NCI-H2107 (cell line): ENCODE data around the gene CNTNAP1.
A peak's percentile ranks its signal among the peaks of the same experiment; 100 is the strongest.

Source experiments
- DNase-seq: peaks from one replicate; lab custom pipeline; 2025; lab: John Stamatoyannopoulos, UW

CNTNAP1 gene

DNA sequence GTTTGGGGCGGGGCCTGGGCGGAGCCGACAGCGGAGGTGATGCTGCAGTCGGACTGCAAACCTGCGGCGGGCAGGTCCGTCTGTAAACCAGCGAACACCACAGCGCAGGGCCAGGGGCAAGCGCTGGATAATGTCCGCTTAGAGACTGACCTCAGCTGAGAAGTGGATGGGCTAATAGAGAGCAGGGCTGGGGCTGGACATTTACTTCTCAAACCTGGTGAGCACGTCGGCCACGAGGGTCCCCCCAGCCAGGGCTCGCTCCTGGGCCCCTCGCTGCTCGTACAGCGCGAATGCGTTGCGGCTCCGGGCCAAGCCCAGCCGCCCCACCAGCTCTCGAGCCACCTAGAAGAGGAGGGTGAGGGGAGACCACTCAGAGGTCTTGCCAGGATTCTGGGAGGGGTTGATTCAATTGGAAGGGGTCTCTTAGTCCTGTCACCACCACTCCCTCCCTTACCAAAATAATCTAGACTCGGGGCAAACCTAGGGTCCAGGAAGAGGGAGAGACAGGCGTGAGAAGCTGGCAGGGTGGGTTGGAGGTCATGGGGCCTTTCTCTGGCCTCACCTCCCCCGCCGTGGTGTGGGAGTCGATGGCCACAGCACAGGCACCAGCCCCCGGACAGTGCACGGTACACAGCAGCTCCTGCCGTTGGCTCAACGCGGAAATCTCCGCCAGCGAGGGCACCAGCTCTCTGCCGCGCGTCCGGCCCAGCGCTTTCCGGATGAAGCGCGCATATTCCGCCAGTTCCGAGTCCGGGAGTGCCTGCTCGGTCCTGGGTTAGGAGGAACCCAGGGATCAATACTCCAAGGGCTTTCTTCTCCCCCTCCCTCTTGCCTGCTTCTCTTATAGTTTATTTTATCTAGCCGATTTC is 11.3 kb upstream of the CNTNAP1 start:
- DNase-seq: no peak

DNA sequence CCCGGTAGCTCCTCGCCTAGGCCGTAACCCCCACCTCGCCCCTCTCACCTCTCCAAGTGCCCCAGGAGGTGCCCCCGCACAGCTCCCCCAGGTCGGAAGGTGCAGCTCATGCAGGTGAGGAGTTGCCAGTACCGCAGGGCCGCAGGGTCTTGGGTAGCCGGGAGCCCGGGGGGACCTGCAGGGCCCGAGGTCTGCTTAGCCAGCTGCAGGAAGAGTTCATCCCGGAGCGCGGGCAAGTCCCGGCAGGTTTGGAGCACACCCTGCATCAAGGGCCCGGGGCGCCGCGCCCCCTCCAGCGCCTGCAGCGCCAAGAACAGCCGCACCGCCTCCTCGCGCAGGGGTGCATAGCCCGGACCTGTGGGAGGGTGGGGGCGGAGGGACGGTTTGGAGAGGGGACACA is 10.3 kb upstream of the CNTNAP1 start:
- no peak for DNase-seq

DNA sequence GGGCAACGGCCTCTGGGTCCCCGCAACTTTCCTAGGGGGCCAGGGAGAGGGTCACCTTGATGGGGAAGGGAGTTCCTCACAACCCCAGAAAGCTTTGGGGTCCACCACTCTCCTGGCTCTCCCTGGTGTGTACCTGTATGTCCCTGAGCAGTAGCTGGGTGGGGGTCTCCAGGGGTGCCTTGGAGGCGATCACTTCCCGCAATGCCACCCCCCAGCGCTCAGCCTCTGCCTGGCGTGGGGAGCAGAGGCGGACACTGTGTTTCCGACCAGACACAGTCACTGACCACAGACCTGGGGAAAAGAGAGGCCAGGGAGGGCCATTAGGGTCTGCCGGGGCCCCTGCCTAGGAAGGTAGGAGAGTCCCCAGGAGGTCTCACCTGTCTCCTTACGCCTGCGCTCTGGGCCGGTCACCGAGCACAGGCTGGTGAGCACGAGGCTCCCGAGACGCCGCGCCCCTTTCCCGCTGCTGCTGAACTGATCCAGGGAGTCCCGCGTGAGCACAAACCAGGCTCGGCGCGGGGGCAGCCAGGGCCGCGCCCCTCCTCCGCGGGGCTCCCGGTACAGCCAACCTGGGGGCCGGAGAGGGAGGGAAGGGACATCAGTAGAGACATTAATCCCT is 9.0 kb upstream of the CNTNAP1 start:
- no peak for DNase-seq

DNA sequence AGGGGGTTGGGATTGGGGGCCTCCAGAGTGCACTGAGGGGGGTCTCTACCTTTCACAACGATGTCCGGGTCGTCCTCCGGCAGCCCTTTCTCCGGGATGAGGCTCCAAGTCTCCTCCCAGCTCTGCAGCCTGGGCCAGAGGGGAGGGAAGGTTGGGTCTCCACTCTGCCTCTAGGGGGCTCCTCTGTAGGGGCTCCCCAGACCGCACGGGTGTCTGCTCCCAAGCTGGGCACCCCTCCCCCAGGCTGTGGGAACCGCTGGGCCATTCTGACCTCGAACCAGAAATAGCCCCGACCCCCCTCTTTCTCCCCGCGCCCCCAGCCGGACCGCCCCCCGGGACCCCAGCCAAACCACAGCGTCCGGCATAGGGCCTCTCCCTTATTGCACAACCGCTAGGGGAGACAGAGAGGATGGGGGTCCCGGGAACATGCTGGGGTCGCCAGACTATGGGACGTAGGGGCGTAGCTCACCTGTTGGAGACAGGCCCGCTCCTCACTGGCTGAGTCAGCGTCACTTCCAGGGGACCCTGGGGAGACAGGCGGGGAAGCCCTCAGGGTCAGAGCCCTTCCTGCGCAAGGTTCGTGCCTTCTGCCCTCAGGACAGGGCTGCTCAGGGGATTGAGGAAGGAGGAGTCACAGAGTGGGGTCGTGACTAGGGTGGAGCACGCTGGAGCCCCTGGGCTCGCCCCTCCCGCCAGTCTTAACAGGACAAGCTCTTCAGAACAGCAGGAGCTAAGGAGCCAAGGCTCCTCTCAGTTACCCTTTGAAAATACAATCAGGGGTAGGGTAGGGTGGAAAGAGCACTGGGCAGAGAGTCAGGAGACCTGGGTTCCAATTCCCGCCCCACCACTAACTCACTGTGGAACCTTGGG is 8.2 kb upstream of the CNTNAP1 start:
- DNase-seq: no peak

DNA sequence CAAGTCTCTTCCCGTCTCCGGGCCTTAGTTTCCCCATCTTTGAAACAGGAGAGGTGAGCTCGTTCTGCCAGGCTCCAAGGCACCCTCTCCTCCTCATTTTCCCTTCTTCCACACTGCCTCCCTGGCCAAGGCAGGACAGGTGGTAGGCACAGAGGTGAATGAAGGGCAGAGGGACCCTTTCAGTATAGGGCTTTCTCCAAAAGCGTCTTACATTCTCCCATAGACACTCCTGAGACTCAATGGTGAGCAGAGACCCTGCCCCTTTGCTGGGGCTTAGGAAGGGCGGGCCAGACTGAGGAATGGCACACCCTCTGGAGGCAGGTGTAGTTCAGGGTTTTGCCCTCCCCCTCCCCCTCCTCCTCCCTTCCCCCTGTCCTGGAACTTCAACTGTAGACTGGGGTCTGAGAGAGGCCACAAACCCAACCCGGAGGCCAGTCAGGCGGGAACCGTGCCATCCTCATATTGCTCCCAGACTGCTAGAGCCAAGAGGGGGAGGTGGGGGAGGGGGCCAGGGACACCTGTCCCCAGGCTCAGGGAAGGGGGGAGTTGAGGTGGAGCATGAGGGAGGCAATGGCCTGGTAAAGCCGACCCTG is 7.5 kb upstream of the CNTNAP1 start:
- DNase-seq: no peak

DNA sequence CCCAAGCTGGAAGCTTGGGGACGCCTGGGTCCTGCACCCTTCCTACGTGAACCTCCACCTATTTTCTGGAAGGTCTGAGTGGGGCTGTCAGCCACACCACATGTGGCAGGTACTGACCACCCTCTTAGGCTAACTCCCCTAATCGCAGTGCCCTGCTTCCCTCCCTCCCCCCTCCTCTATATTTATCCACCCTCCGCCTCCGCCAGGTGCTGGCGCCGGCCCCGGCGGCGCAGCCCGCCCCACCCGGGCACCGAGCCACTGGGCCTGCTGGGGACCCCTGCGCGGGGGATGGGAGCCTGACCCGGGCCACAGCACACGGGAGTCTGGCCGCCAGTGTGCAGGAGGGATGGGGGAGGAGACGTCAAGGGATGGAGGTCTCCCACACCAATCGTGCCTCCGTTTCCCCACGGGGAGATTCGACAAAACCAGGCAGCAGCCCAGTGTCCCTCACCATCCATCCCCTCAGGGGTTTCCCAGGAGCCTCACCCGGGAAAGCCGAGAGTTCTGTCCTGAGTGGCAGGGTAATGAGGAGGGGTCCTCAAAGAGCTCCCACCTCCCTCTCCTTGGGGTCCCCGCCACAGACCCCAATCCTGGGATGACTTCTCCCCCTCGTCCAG is 6.9 kb upstream of the CNTNAP1 start:
- no peak for DNase-seq

DNA sequence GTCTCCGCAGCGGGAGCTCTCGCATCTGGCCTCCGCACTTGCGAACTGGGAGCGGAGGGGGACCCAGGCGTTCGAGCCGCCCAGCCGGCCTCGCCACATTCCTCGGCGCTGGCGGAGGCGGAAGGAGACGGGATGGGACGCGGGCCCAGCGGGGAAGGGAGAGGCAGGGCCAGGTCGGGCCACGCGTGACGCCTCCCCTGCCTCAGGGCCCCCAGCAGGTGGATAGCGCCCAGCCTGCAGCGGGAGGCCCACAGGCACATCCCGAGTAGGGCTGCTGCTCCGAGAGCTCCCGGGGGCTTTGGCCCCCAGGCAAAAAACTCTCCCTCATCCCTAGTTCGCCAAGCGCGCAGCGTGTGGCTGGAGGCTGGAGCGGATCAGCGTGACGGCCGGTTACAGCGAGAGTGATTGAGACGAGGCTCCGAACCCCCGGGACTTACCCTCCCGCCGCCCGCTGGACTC is 6.3 kb upstream of the CNTNAP1 start:
- DNase-seq: no peak

DNA sequence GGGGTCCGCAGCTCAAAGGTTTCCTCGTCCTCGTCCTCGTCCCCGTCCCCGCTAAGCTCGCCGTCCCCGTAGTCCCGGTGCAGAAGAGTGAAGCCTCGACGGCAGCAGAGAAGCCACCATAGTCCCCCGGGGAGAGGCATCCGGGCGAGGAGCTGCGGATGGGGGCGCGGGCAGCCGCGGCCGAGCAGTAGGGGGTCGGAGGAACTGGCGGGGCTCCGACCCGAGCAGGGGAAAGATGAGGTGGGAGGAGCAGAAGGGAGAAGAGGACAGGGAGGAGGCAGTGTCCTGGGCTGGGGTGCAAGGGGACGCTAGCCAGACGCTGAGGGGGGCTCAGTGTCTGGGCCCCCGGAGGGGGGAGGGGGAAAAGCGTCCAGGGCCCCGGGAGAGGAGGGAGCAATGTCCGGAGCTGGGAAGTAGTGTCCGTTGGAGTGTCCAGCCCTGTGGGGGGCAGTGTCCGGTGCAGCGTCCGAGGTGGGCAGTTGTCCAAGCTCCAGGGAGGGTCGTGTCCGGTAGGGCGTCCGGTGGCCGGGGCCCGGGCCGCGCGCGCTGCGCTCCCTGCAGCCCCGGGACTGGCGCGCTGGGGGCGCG is 5.8 kb upstream of the CNTNAP1 start, which contains the start of gene PLEKHH3:
Gene PLEKHH3 (minus strand): TSS at position 571 of the 588 bp plus-strand sequence. CDS start 431 bp downstream, at position 140.
- no peak for DNase-seq

DNA sequence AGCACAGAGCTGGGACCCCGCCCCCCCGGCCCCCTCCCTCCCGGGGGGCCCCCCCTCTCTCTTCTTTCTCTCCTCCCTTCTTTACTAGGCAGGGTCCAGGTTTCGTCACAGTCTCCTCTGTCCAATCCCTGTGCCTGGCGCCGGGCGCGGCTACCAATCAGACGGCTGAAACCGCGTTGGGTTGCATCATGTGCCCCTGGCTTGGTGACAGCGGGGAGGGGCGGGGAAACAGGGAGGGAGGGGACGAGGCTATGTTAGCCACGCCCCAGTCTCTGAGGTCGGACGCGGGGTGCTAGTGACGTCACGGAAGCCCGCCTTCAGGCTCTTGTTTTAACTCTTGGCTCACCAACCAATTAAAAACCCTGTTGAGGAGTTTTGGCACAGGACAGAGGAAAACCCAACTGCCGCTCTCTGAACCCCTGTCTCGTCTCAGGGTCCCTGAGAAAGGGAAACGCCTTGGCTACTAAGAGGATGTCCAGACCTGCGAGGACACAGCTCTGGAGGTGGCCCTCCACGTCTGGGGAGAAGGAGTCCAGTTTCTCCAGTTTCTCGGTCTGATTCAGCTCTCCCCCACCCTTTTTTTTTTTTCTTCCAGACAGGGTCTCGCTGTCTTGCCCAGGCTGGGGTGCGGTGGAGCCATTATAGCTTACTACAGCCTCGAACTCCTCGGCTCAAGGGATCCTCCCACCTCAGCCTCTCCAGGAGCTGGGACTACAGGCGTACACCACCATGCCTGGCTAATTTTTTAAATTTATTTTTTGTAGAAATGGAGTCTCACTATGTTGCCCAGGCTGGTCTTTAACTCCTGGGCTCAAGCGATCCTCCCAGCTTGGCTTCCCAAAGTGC is 5.1 kb upstream of the CNTNAP1 start:
- peak; percentile 98 for DNase-seq

DNA sequence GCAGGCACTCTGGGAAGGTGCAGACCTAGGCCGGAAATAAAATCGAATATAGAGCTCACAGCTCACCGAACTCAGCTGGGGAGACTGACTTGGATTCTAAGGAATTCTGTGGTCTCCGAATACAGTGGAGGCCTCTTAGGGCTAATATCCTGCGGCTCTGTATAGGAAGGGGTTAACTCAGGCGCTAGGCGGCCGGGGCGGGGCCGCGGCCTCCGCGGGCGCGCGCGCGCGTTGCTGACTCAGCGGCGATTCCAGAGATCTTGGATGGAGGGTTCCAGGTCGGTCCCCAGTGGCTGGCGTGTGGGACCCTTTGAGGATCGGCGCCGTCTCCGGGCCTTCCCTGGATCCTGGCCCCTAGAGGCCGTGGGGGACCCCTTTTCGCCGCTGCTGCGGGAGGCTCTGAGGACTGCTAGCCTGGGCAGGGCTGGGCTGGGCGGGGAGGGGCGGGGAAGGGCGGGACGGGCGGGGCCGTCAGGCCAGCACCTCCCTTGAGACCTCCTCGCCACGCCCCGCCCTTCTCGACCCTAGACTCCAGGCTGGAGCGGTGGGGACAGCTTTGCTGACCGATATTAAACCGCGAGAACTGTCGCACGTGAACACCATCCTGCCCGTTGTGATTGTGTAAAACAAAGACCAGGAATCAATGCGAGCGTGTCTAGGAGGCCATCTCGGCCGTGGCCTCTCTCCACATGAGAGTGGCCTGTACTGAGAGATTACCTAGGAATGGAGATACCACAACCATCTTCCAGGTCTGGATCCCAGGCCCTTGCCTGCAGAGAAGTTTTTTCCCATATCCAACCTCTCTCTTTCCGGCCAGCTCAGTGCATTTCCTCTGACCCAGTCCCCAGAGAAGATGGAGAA is 4.2 kb upstream of the CNTNAP1 start:
- peak; percentile 81 for DNase-seq

DNA sequence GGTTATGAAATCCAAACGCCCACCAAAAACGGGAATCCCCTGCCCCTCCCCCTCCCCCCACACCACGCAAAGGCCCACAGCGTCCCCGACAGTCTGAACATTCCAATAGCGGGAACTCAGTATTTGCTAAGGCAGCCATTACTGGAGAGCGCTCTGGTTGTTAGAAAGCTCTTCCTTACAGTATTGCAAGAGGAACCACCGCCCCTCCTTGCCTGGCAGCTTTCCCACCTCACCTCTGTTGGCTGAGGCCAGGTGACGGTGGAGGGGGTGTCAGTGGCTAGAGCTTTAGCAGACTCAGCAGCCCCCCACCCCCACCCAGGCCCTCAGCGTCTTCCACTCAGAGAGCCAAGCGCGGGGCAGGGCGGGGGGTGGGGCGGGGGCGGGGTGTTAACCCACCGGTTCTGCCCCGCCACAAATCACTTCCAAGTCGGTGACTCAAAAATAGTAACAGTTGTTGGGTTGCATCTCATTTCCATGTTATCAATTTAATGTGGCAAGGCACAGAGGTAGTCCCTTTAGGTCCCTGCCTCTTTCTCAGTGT is 3.3 kb upstream of the CNTNAP1 start:
- peak; percentile 43 for DNase-seq

DNA sequence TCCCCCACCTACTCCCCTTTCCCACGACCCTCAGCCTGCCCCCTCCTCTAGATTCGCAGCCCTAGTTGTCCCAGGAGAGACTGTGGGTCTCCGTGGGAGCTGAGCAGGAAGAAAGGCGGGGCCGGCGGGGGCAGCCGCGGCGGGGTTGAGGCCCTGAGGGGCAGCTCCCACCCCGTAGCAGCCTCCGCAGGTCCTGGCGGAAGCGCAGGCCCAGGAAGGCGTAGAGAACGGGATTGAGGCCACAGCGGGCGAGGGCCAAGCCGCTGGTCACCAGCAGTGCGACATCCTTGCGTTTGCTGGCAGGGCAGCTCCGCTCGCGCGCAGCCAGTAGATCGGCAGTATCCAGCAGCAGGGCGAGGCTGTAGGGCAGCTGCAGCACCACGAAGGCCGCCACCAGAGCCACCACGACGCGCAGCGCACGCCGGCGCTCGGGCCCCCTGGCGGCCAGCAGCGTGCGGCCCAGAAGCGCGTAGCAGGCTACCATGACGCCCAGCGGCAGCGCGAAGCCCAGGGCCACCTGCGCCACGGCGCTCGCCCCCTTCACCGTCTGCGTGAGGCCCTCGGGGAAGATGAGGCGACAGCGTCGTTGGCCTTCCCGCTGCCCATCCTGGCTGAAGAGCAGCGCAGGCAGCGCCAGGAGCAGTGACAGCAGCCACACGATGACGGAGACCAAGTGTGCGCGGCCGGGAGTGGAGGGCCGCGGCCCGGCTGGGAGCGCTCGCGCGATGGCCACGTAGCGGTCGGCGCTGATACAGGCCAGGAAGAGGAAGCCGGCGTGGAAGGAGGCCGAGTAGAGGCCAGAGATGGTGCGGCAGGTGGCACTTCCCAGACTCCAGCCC is 2.6 kb upstream of the CNTNAP1 start:
- DNase-seq: peak; percentile 41

DNA sequence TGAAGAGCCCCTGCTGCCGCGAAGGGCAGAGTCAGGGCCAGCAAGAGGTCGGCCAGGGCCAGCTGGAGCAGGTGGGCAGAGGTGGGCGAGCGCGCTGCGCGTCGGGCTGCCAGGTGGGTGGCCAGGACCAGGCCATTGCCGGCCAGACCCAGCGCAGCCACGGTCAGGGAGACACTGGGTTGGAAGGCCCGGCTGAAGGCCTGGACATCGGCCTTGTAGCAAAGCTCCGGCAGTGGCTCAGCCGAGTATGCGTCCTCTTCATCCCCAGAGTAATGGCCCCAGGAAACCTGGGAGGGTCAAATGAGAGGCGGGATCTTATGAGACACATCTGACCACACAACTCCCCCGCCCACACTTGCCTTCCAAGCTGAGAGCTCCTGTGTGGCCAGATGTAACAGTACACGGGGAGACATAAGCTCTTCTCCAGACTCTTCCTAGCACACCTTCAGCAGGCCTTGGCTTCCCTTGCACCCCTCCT is 2.0 kb upstream of the CNTNAP1 start:
- DNase-seq: no peak

DNA sequence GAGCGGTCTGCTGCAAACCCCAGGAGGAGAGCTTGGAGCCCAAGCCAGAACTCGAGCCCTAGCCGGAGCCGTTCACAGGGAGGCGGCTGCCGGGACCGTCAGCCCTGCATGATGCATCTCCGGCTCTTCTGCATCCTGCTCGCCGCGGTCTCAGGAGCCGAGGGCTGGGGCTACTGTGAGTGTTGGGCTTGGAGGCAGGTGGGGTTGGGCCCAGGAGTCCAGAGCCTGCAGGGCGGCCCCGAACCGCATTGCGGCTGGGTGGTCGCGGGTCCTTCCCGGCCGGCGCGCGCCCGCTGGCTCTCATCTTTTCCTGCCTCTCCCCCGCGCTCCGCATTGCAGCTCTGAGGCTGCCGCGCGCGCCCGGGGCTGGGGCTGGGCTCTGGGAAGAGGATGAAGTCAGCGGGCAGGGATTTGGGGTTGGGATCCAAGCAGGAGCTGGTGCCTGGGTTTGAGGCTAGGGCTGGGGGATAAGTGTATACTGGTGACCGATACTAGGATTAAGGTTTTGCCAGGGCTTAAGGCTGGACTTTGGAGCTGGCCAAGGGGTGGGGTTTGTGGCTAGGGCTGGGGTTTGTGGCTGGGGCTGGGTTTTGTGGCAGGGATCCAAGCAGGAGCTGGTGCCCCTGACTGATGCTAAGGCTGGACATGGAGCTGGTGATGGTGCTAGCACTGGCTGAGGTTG is 532 bp downstream of the CNTNAP1 start:
- peak; percentile 30 for DNase-seq

DNA sequence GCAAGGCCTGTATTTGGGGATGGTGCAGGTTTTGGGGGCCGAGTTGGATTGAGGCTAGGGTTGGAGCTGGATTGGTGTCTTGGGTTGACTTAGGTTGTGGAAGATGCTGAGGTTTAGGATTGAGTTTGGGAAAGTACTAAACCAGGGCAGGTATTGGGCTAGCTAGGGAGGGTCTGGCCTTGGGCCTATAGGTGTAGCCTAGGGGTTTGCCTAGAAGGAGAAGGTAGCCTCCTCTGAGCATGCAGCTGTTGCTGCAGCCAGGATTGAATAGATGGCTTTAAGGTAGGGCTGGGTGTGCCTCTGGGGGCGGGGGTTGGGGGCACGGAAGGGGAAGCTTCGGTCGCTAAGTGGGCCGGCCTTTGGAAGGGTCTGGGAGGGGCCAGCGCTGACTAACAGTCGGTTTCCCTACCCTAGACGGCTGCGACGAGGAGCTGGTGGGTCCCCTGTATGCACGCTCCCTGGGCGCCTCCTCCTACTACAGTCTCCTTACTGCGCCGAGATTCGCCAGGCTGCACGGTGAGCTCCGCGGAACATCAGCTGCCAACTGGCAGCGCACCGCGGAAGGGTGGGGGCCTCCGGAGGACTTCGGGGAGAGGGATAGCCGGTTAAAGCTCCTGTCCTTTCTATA is 1.2 kb downstream of the CNTNAP1 start:
- DNase-seq: no peak

DNA sequence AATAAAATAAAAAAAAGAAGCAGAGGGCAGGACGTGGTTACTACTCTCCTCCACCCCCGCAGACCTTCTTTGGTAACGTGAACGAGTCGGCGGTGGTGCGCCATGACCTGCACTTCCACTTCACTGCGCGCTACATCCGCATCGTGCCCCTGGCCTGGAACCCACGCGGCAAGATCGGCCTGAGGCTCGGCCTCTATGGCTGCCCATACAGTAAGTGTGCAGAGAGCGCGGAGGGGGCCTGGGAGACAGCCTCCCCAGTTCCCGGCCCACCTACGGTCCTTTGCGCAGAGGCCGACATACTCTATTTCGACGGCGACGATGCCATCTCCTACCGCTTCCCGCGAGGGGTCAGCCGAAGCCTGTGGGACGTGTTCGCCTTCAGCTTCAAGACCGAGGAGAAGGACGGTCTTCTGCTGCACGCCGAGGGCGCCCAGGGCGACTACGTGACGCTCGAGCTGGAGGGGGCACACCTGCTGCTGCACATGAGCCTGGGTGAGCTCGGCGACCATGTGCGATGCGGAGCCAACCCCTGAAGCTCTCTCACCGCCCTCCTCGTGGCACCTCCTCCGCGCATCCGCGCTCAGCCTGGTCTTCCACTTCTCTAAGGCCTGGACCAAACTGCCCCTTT is 2.7 kb downstream of the CNTNAP1 start:
- DNase-seq: no peak
